CD4-positive, alpha-beta memory T cell (primary cell): ENCODE results near the gene PROK1. TPM values are rescaled to one million over a fixed set of nuclear protein-coding genes. Genes with fewer than 3 reads are reported as not detected.

Experiments
- CTCF ChIA-PET: fragments of 350-600 bp; sonication (Branson Sonifier 250); formaldehyde crosslinking; loops from one replicate; lab custom pipeline; 2021; ENCODE audit warnings: inconsistent platforms; ENCODE audit not compliant: partially characterized antibody; lab: Charles Lee
- POLR2A ChIA-PET: fragments of 350-600 bp; sonication (Branson Sonifier 250); formaldehyde crosslinking; loops from one replicate; lab custom pipeline; 2021; ENCODE audit not compliant: partially characterized antibody; lab: Charles Lee
- DNase-seq, 5 donors: peaks; one replicate each; pipeline versions ENCODE4 v3.0.0 to v3.0.0-alpha.2; 2020 to 2022; ENCODE audit warnings: mixed read lengths in 1 of 5
- H3K27ac ChIP-seq: one replicate; pipeline ENCODE4 v1.7.0; 2013; ENCODE audit warnings: low read depth, low read length
- H3K27me3 ChIP-seq: 2 replicates; pipeline ENCODE4 v1.7.0; 2013; ENCODE audit warnings: mild to moderate bottlenecking, low read length, moderate library complexity; ENCODE audit not compliant: insufficient read depth
- H3K36me3 ChIP-seq: 2 replicates; pipeline ENCODE4 v1.7.0; 2013; ENCODE audit warnings: mild to moderate bottlenecking, low read length, moderate library complexity; ENCODE audit not compliant: insufficient read depth
- H3K4me1 ChIP-seq: 2 replicates; pipeline ENCODE4 v1.7.0; 2013; ENCODE audit warnings: mild to moderate bottlenecking, low read length, moderate library complexity; ENCODE audit not compliant: insufficient read depth
- H3K4me3 ChIP-seq, 2 donors: one replicate each; pipeline ENCODE4 v1.7.0; 2013; ENCODE audit warnings: low read length in 2 of 2, mild to moderate bottlenecking in 1 of 2
- H3K9me3 ChIP-seq, 2 donors: one replicate each; pipeline ENCODE4 v1.7.0; 2013; ENCODE audit warnings: low read length in 2 of 2, control low read depth in 1 of 2; ENCODE audit not compliant: control insufficient read depth in 1 of 2
- H3K27ac Mint-ChIP-seq, 7 donors: one replicate each; pipeline ENCODE4 v1.8.0; 2020 to 2021; ENCODE audit warnings: mixed read lengths in 7 of 7, mild to moderate bottlenecking in 6 of 7, inconsistent platforms in 3 of 7, moderate library complexity in 3 of 7
- H3K27me3 Mint-ChIP-seq, 2 donors: one replicate each; pipeline ENCODE4 v1.8.0; 2020 to 2021; ENCODE audit warnings: mixed read lengths in 2 of 2
- H3K36me3 Mint-ChIP-seq, 2 donors: one replicate each; pipeline ENCODE4 v1.8.0; 2020 to 2021; ENCODE audit warnings: mixed read lengths in 2 of 2, inconsistent platforms in 1 of 2, mild to moderate bottlenecking in 1 of 2
- H3K4me1 Mint-ChIP-seq, 4 donors: one replicate each; pipeline ENCODE4 v1.8.0; 2020 to 2021; ENCODE audit warnings: mixed read lengths in 4 of 4, mild to moderate bottlenecking in 1 of 4
- H3K4me3 Mint-ChIP-seq, 8 donors: one replicate each; pipeline ENCODE4 v1.8.0; 2020 to 2021; ENCODE audit warnings: mixed read lengths in 8 of 8, mild to moderate bottlenecking in 7 of 8, moderate library complexity in 6 of 8, inconsistent platforms in 3 of 8
- H3K9me3 Mint-ChIP-seq, 8 donors: one replicate each; pipeline ENCODE4 v1.8.0; 2020 to 2021; ENCODE audit warnings: mixed read lengths in 8 of 8, mild to moderate bottlenecking in 5 of 8, inconsistent platforms in 3 of 8, moderate library complexity in 1 of 8
- intact Hi-C: fragments of 100-400 bp; cut with micrococcal nuclease; formaldehyde crosslinking; loops from one replicate; pipeline ENCODE4 v1.15.1; 2023
- polyA plus RNA-seq, 2 donors: library from polyadenylated mRNA; unstranded; fragments of 300-500 nt; fragmentation: Illumina TruSeq; gene quantifications; one replicate each; pipeline ENCODE4 v1.2.3, GENCODE V29; 2021
- total RNA-seq, 2 experiments: library from RNA; stranded (reverse); gene quantifications; one replicate each; pipeline ENCODE4 v1.2.3, GENCODE V29; 2021

The PROK1 gene
- total and polyA plus RNA-seq, 4 experiments from 2014 or later = not detected

GRCh38 chr1:110453829-110454228, 2.9 kb downstream of the PROK1 start:
- CTCF ChIA-PET = interaction anchor here (1.2 to 1.7 kb wide), 2 partner anchors 42 to 246 kb away, joined by 3 to 5 read pairs; no protein-coding TSS in a partner anchor
- H3K9me3 ChIP-seq = no peaks in the 10 kb centered on the region
- H3K4me1 ChIP-seq = no peaks in the 10 kb centered on the region
- Mint-ChIP-seq H3K27me3 (peaks cover 6 to 10% of the 10 kb centered on the region in 2 donors), H3K9me3 (no peaks in the 10 kb centered on the region), H3K36me3 (no peaks in the 10 kb centered on the region), H3K4me1 (no peaks in the 10 kb centered on the region), H3K27ac (no peak overlapping the region), H3K4me3 (no peak overlapping the region)
- H3K36me3 ChIP-seq = no peaks in the 10 kb centered on the region
- H3K27me3 ChIP-seq = no peaks in the 10 kb centered on the region
- no peak for DNase-seq
- no peak overlapping the region for H3K4me3 ChIP-seq
- intact Hi-C loops = no loop called here
- H3K27ac ChIP-seq = no peak overlapping the region
- POLR2A ChIA-PET = no interaction called here

- no peak overlapping the region for H3K4me3 ChIP-seq
- no peaks in the 10 kb centered on the region for H3K36me3 ChIP-seq
- no peak overlapping the region for H3K4me3 Mint-ChIP-seq
- ChIA-PET POLR2A (no interaction called here), CTCF (interaction anchor here (0.8 to 2.0 kb wide), 4 partner anchors 41 to 258 kb away, joined by 4 to 10 read pairs (median 6); no protein-coding TSS in a partner anchor)
- no peaks in the 10 kb centered on the region for H3K4me1 ChIP-seq
- peaks cover 6 to 10% of the 10 kb centered on the region in 2 donors for H3K27me3 Mint-ChIP-seq
- H3K27me3 ChIP-seq = no peaks in the 10 kb centered on the region
- H3K36me3 Mint-ChIP-seq = no peaks in the 10 kb centered on the region
- H3K9me3 Mint-ChIP-seq = no peaks in the 10 kb centered on the region
- no peak for DNase-seq
- no peaks in the 10 kb centered on the region for H3K4me1 Mint-ChIP-seq
- intact Hi-C loops = no loop called here
- no peak overlapping the region for H3K27ac Mint-ChIP-seq
- H3K9me3 ChIP-seq = no peaks in the 10 kb centered on the region
- H3K27ac ChIP-seq = no peak overlapping the region
Observed at GRCh38 chr1:110454328-110454727, 3.4 kb downstream of the PROK1 start.

DNA sequence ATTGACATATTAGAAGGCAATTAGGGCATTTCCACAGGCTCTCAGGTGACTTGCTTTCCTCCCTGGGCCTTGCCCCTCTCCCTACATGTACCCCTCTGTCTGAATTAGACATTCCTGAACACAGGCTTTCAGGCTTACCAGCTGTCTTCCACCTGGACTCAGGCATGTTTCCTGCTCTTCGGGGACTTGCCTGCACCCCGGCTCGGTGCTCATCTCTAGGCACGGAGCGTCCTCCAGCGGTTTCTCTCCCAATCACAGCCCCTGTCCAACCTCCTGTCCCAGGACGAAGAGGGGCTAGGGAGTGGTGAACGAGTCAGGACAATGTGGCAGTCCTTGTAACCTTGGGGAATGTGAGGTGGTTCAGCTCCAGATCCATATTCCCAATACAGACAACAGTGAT, 4.2 kb downstream of the PROK1 start:
- CTCF ChIA-PET = interaction anchor here (0.6 to 2.0 kb wide), 7 partner anchors 10 to 259 kb away, joined by 3 to 10 read pairs (median 4); no protein-coding TSS in a partner anchor
- no peaks in the 10 kb centered on the region for H3K9me3 ChIP-seq
- Mint-ChIP-seq H3K27me3 (peaks cover 6 to 10% of the 10 kb centered on the region in 2 donors), H3K27ac (no peak overlapping the region), H3K4me1 (no peaks in the 10 kb centered on the region), H3K36me3 (no peaks in the 10 kb centered on the region), H3K9me3 (no peaks in the 10 kb centered on the region), H3K4me3 (no peak overlapping the region)
- no peaks in the 10 kb centered on the region for H3K27me3 ChIP-seq
- no peak for DNase-seq
- POLR2A ChIA-PET = no interaction called here
- intact Hi-C loops = no loop called here
- no peaks in the 10 kb centered on the region for H3K4me1 ChIP-seq
- H3K4me3 ChIP-seq = no peak overlapping the region
- H3K27ac ChIP-seq = no peak overlapping the region
- H3K36me3 ChIP-seq = no peaks in the 10 kb centered on the region

DNA sequence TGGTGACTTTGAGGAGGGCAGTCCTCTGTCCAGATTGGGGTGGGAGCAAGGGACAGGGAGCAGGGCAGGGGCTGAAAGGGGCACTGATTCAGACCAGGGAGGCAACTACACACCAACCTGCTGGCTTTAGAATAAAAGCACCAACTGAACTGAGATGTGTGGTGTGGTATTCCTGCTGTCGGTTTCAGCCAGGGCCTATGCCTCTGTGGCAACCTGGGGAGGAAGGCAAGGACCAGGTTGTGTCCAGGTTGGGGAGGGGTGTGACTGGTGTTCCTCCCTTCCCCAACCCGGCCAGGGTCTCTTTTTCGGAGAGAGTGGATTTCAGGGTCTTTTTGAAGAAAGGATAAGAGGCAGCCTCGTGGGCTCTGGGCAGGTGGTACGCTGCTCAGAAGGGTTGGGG, 6.3 kb downstream of the PROK1 start:
- no peak overlapping the region for H3K27ac ChIP-seq
- ChIA-PET CTCF (interaction anchor here (0.8 to 9.7 kb wide), 3 partner anchors 86 to 255 kb away, joined by 3 to 234 read pairs (median 136); partner anchors contain the start of gene KCNC4), POLR2A (no interaction called here)
- no peaks in the 10 kb centered on the region for H3K4me1 ChIP-seq
- no peaks in the 10 kb centered on the region for H3K9me3 ChIP-seq
- intact Hi-C loops = no loop called here
- Mint-ChIP-seq H3K4me1 (no peaks in the 10 kb centered on the region), H3K4me3 (no peak overlapping the region), H3K27me3 (peaks cover 3 to 6% of the 10 kb centered on the region in 2 donors), H3K36me3 (no peaks in the 10 kb centered on the region), H3K9me3 (no peaks in the 10 kb centered on the region), H3K27ac (no peak overlapping the region)
- H3K4me3 ChIP-seq = no peak overlapping the region
- H3K36me3 ChIP-seq = no peaks in the 10 kb centered on the region
- no peaks in the 10 kb centered on the region for H3K27me3 ChIP-seq
- DNase-seq = no peak

- intact Hi-C loops = loop anchor here (1.0 to 5.0 kb wide), 7 partner anchors 48 to 818 kb away; partner anchors contain the start of gene RBM15
- H3K36me3 Mint-ChIP-seq = no peaks in the 10 kb centered on the region
- Histone ChIP-seq H3K36me3 (no peaks in the 10 kb centered on the region), H3K27me3 (no peaks in the 10 kb centered on the region), H3K27ac (no peak overlapping the region), H3K4me1 (no peaks in the 10 kb centered on the region), H3K9me3 (no peaks in the 10 kb centered on the region), H3K4me3 (no peak overlapping the region)
- H3K4me3 Mint-ChIP-seq = no peak overlapping the region
- ChIA-PET CTCF (interaction anchor here (0.6 to 9.7 kb wide), 48 partner anchors 8 to 477 kb away, joined by 3 to 234 read pairs (median 5); partner anchors contain the start of genes KCNC4, LAMTOR5 and RBM15), POLR2A (interaction anchor here (1.1 to 2.4 kb wide), 4 partner anchors 251 to 373 kb away, joined by 3 to 14 read pairs (median 8); partner anchors contain the start of gene KCNC4)
- no peaks in the 10 kb centered on the region for H3K4me1 Mint-ChIP-seq
- no peaks in the 10 kb centered on the region for H3K9me3 Mint-ChIP-seq
- no peak overlapping the region for H3K27ac Mint-ChIP-seq
- peak; percentile 78 to 84 (median 83) for DNase-seq
- peaks cover 0 to 2% of the 10 kb centered on the region in 2 donors for H3K27me3 Mint-ChIP-seq
Observed at GRCh38 chr1:110460253-110461220, 9.6 kb downstream of the PROK1 start.

GRCh38 chr1:110462093-110462492, 11.1 kb downstream of the PROK1 start:
- H3K4me3 Mint-ChIP-seq = peak overlapping the region in 1 of 8 donors; percentile 49
- H3K27ac Mint-ChIP-seq = no peak overlapping the region
- H3K4me3 ChIP-seq = no peak overlapping the region
- intact Hi-C loops = loop anchor here (5.0 kb wide), 2 partner anchors 125 to 820 kb away; partner anchors contain the start of gene RBM15
- H3K4me1 Mint-ChIP-seq = no peaks in the 10 kb centered on the region
- DNase-seq = no peak
- no peak overlapping the region for H3K27ac ChIP-seq
- H3K9me3 Mint-ChIP-seq = no peaks in the 10 kb centered on the region
- no peaks in the 10 kb centered on the region for H3K4me1 ChIP-seq
- no peaks in the 10 kb centered on the region for H3K36me3 Mint-ChIP-seq
- CTCF ChIA-PET = interaction anchor here (1.1 to 9.7 kb wide), 5 partner anchors 34 to 265 kb away, joined by 4 to 234 read pairs (median 49); partner anchors contain the start of gene KCNC4
- no peaks in the 10 kb centered on the region for H3K27me3 ChIP-seq
- H3K27me3 Mint-ChIP-seq = peaks cover 0 to 2% of the 10 kb centered on the region in 2 donors
- POLR2A ChIA-PET = interaction anchor here (2.4 kb wide), 1 partner anchor 252 kb away, joined by 7 read pairs; the partner anchor contains the start of gene KCNC4
- H3K36me3 ChIP-seq = no peaks in the 10 kb centered on the region
- H3K9me3 ChIP-seq = no peaks in the 10 kb centered on the region

DNA sequence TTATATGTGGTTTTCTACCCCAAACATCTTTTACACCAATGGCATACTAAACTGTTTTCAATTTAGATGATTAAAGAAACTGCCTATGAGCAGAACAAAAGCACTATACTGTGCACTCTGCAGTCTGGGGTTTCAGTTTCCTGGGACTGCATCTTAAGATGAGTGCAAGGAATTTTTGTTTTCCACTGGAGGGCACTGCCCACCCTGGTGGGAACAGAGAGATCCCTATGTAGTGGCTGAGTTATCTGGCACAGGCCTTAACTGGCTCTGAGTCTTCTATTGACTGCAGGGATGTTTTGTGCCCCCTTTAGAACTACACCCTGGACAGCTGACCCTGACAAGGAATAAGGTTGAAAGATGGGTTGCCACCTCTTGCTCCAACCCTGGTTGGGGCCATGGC, 12.0 kb downstream of the PROK1 start:
- Histone ChIP-seq H3K27ac (no peak overlapping the region), H3K36me3 (no peaks in the 10 kb centered on the region), H3K27me3 (no peaks in the 10 kb centered on the region), H3K4me1 (no peaks in the 10 kb centered on the region), H3K4me3 (no peak overlapping the region), H3K9me3 (no peaks in the 10 kb centered on the region)
- Mint-ChIP-seq H3K4me3 (no peak overlapping the region), H3K27ac (no peak overlapping the region), H3K4me1 (no peaks in the 10 kb centered on the region), H3K27me3 (peaks cover 0 to 2% of the 10 kb centered on the region in 2 donors), H3K36me3 (no peaks in the 10 kb centered on the region), H3K9me3 (no peaks in the 10 kb centered on the region)
- no peak for DNase-seq
- ChIA-PET CTCF (interaction anchor here (0.9 to 9.7 kb wide), 7 partner anchors 33 to 411 kb away, joined by 3 to 234 read pairs (median 4); partner anchors contain the start of gene KCNC4), POLR2A (no interaction called here)
- intact Hi-C loops = loop anchor here (5.0 kb wide), 2 partner anchors 126 to 821 kb away; partner anchors contain the start of gene RBM15
